HG02678 (cell line): ENCODE data around the gene GALNT16.
"Not testable (repeated sequence)": the region's sequence is repeated elsewhere in the genome, so short reads cannot be mapped to it uniquely, and the experiment has no call there.

Source experiments
- ATAC-seq: cut with Tn5 transposase; IDR thresholded peaks from one replicate; pipeline ENCODE4 v1.9.1; 2021; ENCODE audit warnings: mild to moderate bottlenecking, moderate library complexity; ENCODE audit not compliant: unreplicated experiment

Gene GALNT16

DNA sequence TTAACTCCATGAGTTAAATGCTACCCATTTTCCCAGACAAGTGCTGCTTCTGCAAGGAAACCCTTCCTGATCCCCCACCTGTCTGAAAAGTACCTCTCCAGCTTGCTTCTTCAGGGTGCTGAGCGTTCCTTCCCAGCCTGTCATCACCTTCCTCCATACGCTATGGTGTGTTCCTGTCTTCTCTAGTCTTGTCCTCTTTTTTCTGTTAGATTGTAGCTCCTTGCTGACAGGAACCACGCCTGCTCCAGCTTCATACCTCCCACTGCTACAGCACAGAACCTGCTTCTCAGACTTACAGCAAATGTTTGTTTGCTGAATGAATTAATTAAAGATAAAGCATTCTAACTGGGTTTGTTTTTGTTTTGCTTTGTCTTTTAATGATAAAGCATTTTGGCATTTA, 99.0 kb downstream of the GALNT16 start:
- ATAC-seq = no peak

GRCh38 chr14:69360438-69361108, 100.6 kb downstream of the GALNT16 start:
- peak; percentile 62 for ATAC-seq

GRCh38 chr14:69363055-69363454, 103.1 kb downstream of the GALNT16 start:
- ATAC-seq = no peak

GRCh38 chr14:69363964-69364363, 104.0 kb downstream of the GALNT16 start:
- ATAC-seq = no peak

DNA sequence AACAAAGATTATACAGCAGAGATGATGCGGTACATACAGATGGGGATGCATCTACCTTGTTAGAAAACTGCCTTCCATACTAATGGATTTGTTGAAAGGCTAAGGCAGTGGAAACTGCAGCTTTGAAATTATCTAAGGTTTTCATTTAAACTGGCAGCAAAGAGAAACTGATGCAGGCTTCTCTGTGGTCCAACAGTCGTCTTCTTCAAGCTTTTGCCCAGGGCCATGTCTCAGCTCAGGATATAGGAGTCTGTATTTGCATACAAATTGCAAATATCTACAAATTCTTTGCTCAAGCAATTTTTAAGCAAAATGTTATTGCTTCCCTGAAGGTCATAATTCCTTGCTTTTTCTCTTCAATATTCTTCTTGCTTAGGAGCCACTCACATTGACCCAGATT, 104.4 kb downstream of the GALNT16 start:
- no peak for ATAC-seq

DNA sequence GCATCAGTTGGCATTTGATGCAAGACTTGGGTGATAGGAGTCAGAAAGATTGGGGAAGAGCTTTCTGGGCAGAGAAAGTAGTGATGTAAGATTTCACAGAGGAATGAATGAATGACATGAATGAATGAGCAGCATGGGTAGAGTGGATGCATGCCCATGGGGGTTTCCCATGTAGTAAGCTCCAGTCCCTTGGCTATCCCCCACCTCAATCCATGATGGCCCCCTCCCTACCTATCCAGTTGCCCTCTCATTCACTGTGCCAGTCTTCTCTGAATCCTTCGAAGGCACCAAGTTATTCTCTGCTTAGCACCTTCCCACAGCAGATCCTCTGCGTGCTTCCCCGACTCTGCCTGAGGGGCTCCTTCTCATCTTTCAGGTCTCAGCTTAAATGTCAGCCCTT, 106.1 kb downstream of the GALNT16 start:
- ATAC-seq = no peak

- ATAC-seq = no peak
These were observed 106.8 kb downstream of the GALNT16 start for GRCh38 chr14:69366761-69367160.

GRCh38 chr14:69368381-69368780, 108.4 kb downstream of the GALNT16 start:
- ATAC-seq = no peak

GRCh38 chr14:69370061-69370460, 110.1 kb downstream of the GALNT16 start:
- ATAC-seq = no peak

DNA sequence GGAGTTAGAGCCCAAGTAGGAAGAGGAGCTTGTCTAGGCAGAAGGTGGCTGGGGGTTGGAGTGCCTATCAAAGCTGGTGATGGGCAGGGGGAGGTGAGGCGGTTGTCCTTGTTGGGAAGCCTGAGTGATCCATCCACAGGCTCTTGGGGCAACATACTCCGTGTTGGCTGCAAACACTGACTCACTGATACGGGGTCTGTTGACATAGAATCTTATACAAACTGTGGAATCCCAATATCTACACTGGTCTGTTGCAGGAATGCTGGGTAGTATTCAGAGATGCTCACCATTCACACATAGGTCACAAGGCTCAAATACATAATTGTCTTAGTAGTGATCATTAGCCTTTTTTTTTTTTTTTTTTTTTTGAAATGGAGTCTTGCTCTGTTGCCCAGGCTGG, 112.2 kb downstream of the GALNT16 start:
- no peak for ATAC-seq

GRCh38 chr14:69373104-69373503, 113.1 kb downstream of the GALNT16 start:
- ATAC-seq = no peak

DNA sequence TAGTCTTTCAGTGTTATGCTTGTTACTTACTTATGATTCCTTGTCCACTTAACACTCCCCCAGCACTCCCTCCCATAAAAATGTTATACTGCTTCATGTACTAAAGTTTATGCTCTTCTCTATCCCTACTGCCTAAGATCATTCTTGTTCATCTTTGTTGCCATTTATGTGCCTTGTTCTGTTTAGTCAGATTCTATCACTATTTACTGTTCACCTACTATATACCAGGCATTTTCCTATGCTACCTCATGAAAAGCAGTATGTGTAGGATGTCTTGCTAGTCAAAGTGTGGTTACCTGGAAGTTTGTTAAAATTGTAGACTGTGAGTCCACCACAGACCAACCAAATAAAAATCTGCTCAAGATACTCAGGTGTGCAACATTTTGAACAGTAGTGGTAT, 114.3 kb downstream of the GALNT16 start:
- ATAC-seq = no peak

DNA sequence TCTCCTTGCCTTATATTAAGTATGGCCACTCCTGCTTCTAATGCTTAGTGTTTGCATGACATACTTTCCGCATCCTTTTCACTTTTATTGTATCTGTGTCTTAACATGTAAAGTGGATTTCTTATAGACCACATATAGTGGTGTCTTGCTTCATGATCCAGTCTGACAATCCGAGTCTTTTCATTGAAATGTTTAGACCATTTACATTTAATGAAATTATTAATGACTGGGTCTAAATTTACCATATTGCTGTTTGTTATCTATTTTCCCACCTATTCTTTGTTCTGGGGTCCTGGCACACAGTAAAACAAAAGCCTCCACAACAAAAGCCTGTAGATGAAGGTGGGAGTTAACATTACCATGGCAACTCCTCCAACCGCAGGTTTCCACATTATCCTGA, 115.2 kb downstream of the GALNT16 start:
- no peak for ATAC-seq

DNA sequence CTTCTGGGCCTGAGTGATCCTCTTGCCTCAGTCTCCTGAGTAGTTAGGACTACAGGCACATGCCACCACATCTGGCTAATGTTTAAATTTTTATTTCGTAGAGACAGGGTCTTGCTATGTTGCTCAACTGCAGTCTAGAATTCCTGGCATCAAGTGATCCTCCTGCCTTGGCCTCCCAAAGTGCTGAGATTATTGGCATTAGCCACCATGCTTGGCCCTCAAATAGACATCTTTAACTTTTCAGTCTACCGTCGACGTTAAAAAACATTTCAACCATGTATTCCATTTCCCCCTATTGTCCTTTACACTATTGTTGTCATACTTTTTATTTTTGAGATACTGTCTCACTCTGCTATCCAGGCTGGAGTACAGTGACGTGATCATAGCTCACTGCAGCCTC, 115.8 kb downstream of the GALNT16 start:
- ATAC-seq = no peak

DNA sequence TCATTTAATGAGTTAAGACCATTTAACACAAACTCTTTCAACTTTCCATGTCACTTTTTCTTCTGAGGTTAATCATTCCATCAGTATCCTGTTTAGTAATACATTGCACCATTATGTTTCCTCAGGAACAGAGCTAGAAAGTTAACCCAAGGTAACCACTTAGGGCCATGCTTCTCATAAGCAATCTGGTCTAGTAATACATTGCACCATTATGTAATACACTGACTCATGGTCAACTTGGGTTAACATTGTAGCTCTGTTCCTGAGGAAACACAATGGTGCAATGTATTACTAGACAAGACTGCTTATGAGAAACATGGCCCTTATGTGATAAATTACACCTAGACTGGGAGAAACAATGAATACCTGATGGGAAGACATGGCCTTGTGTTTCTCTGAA, 116.5 kb downstream of the GALNT16 start:
- ATAC-seq = no peak

DNA sequence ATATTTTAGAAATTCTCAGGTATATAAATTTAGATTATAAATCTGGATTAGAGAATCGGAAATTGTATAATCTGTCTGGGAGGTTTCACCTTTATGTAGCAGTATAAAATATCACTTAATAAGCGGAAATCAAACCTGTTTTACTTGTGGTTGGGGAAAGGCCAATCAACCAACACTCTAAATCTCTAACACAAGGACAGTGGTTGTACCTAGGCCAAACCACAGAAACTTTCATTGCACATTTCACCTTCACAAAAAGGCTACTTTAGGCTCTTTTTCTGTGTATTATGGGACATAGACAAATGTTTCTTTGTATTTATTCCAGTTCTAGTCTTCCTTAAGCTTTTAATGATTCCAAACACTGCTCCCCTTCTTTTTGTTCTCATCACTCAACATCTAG, 118.3 kb downstream of the GALNT16 start:
- no peak for ATAC-seq

DNA sequence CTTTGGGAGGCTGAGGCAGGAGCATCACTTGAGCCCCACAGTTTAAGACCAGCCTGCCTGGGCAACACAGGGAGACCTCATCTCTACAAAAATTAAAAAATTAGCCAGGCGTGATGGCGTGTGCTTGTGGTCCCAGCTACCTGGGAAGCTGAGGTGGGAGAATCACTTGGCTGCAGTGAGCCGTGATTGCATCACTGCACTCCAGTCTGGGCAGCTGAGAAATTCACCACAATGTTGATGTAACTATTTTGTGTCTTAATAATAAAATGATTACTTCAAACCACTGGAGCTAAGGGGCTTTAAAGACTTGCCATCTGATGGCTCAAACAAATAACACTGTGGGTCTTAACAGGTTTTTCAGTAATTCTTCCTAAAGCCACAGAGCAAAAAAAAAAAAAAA, 127.4 kb downstream of the GALNT16 start:
- no peak for ATAC-seq

DNA sequence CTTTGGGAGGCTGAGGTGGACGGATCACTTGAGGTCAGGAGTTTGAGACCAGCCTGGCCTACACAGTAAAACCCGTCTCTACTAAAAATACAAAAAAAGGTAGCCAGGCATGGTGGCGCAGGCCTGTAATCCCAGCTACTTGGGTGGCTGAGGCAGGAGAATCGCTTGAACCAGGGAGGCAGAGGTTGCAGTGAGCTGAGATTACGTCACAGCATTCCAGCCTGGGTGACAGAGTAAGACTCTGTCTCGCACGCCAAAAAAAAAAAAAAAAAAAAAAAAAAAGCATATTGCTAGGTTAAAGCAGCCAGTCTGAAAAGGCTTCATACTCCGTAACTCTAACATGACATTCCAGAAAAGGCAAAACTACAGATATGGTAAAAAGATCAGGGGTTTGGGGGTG, 131.4 kb downstream of the GALNT16 start:
- not testable (repeated sequence) for ATAC-seq

DNA sequence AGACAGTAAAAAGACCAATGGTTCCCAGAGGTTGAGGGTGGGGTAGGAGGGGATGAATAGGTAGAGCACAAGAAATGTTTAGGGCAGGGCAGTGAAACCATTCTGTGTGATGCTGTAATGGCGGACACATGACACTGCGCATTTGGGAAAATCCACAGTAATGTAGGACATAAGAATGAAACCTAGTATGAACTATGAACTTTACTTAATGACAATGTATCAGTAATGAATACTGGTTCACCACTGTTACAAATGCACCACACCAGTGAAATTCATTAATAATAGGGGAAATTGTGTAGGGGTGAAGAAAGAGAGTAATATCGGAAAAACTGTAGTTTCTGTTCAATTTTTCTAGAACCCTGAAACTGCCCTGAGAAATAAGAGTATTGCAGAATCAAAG, 132.5 kb downstream of the GALNT16 start:
- peak; percentile 37 for ATAC-seq

DNA sequence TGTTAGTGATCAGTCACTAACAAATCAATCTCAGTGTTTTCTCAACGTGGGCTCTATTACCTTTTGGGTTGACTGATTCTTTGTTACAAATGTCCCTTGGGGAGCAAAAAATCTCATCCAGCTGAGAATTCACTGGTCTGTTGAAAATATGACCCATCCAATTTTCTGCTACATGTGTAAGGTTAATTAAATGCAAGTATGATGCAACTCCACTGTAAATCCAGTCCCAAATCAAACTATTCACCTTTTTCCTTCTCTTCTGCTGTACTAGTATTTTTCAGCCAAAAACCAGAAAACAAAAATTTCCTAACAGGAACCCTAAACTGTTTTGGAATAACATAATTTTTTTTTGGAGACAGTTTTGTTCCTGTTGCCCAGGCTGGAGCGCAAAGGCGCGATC, 136.0 kb downstream of the GALNT16 start:
- ATAC-seq = no peak

DNA sequence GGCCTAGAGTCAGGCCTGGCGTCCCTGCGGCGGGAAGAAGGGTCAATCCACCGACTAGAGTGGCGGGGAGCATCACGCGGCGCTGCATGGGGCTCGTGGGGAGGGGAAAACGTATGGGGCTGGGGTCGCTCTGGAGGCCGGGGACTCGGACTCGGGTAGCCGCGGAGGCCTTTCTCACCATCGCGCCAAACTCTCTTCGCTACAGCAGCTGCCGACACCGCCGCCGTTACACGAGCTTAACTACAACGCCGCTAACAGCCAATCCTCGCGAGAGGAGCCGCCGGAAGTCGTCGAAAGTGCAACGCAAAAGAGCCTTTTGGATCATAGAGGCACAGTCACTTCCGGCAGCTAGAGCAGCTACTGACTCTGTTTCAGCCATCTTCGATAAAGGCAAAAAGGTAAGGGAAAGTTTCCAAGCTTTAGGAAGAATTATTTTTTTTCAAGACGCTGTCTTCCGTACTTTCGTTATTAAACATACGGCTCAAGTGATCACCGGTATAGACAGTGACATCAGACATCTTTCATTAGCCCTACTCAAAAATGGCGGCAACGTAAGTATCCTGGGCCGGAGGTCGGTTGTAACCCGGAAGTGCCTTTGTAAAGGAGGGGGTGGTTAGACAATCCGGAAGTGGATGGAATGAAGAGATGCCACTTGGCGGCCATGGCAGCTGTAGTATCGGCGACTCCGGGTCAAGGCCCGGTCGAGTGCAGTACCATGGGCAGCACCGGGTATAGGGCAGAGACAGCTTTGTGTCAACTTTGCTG, 138.3 kb downstream of the GALNT16 start, which contains the start of the genes ERH and SLC39A9:
Gene ERH (minus strand): TSS at position 247 of the 765 bp plus-strand sequence. CDS start 66 bp downstream, at position 181.
Gene SLC39A9 (plus strand): TSS at position 640 of the 765 bp plus-strand sequence. CDS start 678 bp downstream, outside the sequence.
- ATAC-seq = peak; percentile 84

GRCh38 chr14:69398818-69399210, 138.9 kb downstream of the GALNT16 start:
- no peak for ATAC-seq
